ENCODE measurements around the gene GSTM2. TPM values are rescaled to one million over a fixed set of nuclear protein-coding genes. Genes with fewer than 3 reads are reported as not detected.

Gene GSTM2
- total RNA-seq, 1 donor from 2014 or later = 20.4 TPM

DNA sequence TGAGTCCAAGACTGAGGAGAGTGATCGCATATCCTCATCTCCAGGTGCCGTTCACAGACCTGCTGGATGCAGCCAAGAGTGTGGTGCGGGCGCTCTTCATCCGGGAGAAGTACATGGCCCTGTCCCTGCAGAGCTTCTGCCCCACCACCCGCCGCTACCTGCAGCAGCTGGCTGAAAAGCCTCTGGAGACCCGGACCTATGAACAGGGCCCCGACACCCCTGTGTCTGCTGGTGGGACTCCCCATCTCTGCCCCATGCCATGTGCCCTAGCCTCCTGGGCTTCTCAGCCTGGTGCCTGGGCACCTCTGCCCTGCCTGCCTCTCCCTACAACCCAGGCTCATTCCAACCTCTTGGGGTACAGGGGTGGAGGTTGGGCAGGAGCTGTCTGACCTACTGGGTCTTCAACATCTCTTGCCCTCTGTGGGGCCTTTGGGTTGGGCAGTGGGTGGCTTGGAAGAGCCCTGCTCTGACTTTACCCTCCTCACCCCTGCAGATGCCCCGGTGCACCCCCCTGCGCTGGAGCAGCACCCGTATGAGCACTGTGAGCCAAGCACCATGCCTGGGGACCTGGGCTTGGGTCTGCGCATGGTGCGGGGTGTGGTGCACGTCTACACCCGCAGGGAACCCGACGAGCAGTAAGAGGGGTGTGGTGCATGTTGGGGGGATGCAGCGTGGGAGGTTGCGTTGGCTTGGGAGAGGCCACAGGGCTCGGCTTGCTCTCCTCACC is 41.0 kb upstream of the GSTM2 start:
- H3K27me3 Mint-ChIP-seq (ENCODE audit: unreplicated experiment) = peaks cover 25% of the 10 kb centered on the region
- H3K4me1 Mint-ChIP-seq (ENCODE audit: unreplicated experiment) = peaks cover 15% of the 10 kb centered on the region
- peak overlapping the region; percentile 42 for H3K4me3 Mint-ChIP-seq (ENCODE audit: unreplicated experiment)
- H3K36me3 Mint-ChIP-seq (ENCODE audit: low read depth, unreplicated experiment) = peaks cover 23% of the 10 kb centered on the region
- peak overlapping the region; percentile 67 for H3K27ac Mint-ChIP-seq (ENCODE audit: unreplicated experiment)
- no peaks in the 10 kb centered on the region for H3K9me3 Mint-ChIP-seq (ENCODE audit: unreplicated experiment)
- TF ChIP-seq, protein P1, sequence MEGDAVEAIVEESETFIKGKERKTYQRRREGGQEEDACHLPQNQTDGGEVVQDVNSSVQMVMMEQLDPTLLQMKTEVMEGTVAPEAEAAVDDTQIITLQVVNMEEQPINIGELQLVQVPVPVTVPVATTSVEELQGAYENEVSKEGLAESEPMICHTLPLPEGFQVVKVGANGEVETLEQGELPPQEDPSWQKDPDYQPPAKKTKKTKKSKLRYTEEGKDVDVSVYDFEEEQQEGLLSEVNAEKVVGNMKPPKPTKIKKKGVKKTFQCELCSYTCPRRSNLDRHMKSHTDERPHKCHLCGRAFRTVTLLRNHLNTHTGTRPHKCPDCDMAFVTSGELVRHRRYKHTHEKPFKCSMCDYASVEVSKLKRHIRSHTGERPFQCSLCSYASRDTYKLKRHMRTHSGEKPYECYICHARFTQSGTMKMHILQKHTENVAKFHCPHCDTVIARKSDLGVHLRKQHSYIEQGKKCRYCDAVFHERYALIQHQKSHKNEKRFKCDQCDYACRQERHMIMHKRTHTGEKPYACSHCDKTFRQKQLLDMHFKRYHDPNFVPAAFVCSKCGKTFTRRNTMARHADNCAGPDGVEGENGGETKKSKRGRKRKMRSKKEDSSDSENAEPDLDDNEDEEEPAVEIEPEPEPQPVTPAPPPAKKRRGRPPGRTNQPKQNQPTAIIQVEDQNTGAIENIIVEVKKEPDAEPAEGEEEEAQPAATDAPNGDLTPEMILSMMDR (IDR thresholded peaks at IDR 0.05; ENCODE audit: unreplicated experiment) = no peak
- DNase-seq (ENCODE audit: low spot score) = no peak

- H3K4me1 Mint-ChIP-seq (ENCODE audit: unreplicated experiment) = peaks cover 6% of the 10 kb centered on the region
- peak overlapping the region; percentile 30 for H3K27ac Mint-ChIP-seq (ENCODE audit: unreplicated experiment)
- H3K36me3 Mint-ChIP-seq (ENCODE audit: low read depth, unreplicated experiment) = peaks cover 26% of the 10 kb centered on the region
- H3K9me3 Mint-ChIP-seq (ENCODE audit: unreplicated experiment) = no peaks in the 10 kb centered on the region
- DNase-seq (ENCODE audit: low spot score) = no peak
- H3K27me3 Mint-ChIP-seq (ENCODE audit: unreplicated experiment) = peaks cover 23% of the 10 kb centered on the region
- peak overlapping the region; percentile 42 for H3K4me3 Mint-ChIP-seq (ENCODE audit: unreplicated experiment)
- TF ChIP-seq, protein P1 (IDR thresholded peaks at IDR 0.05; ENCODE audit: unreplicated experiment) = no peak
Measured at GRCh38 chr1:109627692-109628399, 40.0 kb upstream of the GSTM2 start.

DNA sequence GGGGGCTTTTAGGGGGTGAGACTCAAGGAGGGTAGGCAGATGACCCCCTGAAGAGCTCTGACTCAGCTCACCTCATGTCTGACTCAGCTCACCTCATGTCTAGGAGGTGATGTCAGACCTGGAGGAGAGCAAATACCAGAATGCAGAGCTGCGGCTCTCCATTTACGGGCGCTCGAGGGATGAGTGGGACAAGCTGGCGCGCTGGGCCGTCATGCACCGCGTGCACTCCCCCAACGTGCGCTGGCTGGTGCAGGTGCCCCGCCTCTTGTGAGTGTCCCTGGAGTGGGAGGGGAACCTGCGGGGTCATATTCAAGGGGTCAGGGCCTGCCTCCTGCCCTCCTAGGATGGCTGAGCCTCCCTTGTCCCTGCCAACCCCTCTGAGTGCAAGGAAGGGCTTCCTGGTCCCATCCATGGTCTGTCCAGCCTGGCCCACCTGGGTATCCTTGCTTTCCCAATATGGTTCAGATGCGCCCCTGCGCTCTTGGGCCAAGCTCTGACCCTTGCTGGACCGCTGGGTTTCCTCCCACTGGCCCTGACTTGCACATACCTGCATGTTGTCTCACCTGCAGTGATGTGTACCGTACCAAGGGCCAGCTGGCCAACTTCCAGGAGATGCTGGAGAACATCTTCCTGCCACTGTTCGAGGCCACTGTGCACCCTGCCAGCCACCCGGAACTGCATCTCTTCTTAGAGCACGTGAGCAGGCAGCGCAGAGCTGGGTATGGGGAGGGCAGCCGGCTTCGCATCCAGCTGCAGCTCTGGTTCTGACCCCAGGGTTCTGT is 39.1 kb upstream of the GSTM2 start:
- no peaks in the 10 kb centered on the region for H3K9me3 Mint-ChIP-seq (ENCODE audit: unreplicated experiment)
- H3K4me3 Mint-ChIP-seq (ENCODE audit: unreplicated experiment) = peak overlapping the region; percentile 11
- H3K4me1 Mint-ChIP-seq (ENCODE audit: unreplicated experiment) = peaks cover 3% of the 10 kb centered on the region
- TF ChIP-seq, protein P1 (IDR thresholded peaks at IDR 0.05; ENCODE audit: unreplicated experiment) = no peak
- H3K27ac Mint-ChIP-seq (ENCODE audit: unreplicated experiment) = no peak overlapping the region
- DNase-seq (ENCODE audit: low spot score) = no peak
- peaks cover 23% of the 10 kb centered on the region for H3K27me3 Mint-ChIP-seq (ENCODE audit: unreplicated experiment)
- peaks cover 26% of the 10 kb centered on the region for H3K36me3 Mint-ChIP-seq (ENCODE audit: low read depth, unreplicated experiment)

DNA sequence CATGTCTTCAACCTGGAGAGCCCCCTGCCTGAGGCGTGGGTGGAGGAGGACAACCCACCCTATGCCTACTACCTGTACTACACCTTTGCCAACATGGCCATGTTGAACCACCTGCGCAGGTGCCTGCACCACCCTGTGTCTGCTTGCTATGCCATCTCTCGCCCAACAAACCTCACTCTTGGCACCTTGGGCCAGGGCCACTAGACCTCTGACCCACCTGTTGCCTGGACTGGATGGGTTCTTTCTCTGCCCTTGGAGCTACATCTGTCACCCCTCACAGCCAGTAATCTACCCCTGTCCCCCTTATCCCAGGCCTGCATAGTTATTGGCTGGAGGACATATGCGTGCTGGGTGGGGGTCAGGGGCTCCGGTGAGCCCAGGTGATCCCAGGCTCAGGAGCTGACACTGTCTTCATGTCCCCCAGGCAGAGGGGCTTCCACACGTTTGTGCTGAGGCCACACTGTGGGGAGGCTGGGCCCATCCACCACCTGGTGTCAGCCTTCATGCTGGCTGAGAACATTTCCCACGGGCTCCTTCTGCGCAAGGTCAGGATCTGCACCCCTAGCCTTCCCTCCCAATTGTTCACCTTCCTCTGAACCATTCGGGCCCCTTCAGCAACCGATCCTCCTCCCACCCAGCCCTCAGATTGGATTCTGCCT is 38.4 kb upstream of the GSTM2 start:
- H3K27ac Mint-ChIP-seq (ENCODE audit: unreplicated experiment) = no peak overlapping the region

More for the DNA sequence above, 38.4 kb upstream of the GSTM2 start:
- no peaks in the 10 kb centered on the region for H3K9me3 Mint-ChIP-seq (ENCODE audit: unreplicated experiment)
- H3K36me3 Mint-ChIP-seq (ENCODE audit: low read depth, unreplicated experiment) = peaks cover 26% of the 10 kb centered on the region
- H3K27me3 Mint-ChIP-seq (ENCODE audit: unreplicated experiment) = peaks cover 23% of the 10 kb centered on the region
- DNase-seq (ENCODE audit: low spot score) = no peak
- TF ChIP-seq, protein P1 (IDR thresholded peaks at IDR 0.05; ENCODE audit: unreplicated experiment) = no peak
- H3K4me1 Mint-ChIP-seq (ENCODE audit: unreplicated experiment) = peaks cover 3% of the 10 kb centered on the region
- H3K4me3 Mint-ChIP-seq (ENCODE audit: unreplicated experiment) = peak overlapping the region; percentile 60
